Adrenal gland (tissue), 12 donors: ENCODE results near the gene MAGEH1. TPM values are rescaled to one million over a fixed set of nuclear protein-coding genes. Genes with fewer than 3 reads are reported as not detected.

ENCODE experiments used
- DNase-seq, 7 donors: peaks; one replicate each; pipeline ENCODE4 v3.0.0-alpha.2; 2019 to 2020
- H3K27ac ChIP-seq, 5 donors: fragments of 200-600 bp; sonication (generic) in 4 of 5; 1 replicate in 3 of 5; 2 replicates in 2 of 5; pipeline versions ENCODE4 v1.5.1 to v1.8.0; 2016 to 2020; ENCODE audit warnings: mild to moderate bottlenecking in 1 of 5
- H3K27me3 ChIP-seq: fragments of 200-600 bp; 2 replicates; pipeline ENCODE4 v1.8.0; 2021
- H3K36me3 ChIP-seq, 2 donors: fragments of 200-600 bp; replicated peaks in 1 of 2; 1 replicate in 1 of 2; 2 replicates in 1 of 2; pipeline versions ENCODE4 v1.5.1 to v1.8.0; 2018 to 2022
- H3K4me1 ChIP-seq, 2 donors: fragments of 200-600 bp; replicated peaks in 1 of 2; 1 replicate in 1 of 2; 2 replicates in 1 of 2; pipeline versions ENCODE4 v1.5.1 to v1.8.0; 2018 to 2021
- H3K4me3 ChIP-seq, 4 donors: fragments of 200-600 bp; sonication (generic) in 3 of 4; one replicate each; pipeline ENCODE4 v1.5.1; 2016 to 2018
- H3K9me3 ChIP-seq, 3 donors: fragments of 200-600 bp; sonication (generic) in 1 of 3; replicated peaks in 1 of 3; 1 replicate in 2 of 3; 2 replicates in 1 of 3; pipeline versions ENCODE4 v1.5.1 to v1.8.0; 2016 to 2021
- POLR2A ChIP-seq, 2 donors: fragments of 450-650 bp; IDR thresholded peaks; one replicate each; pipeline ENCODE4 v1.6.1; 2017; ENCODE audit warnings: antibody characterized with exemption in 2 of 2, mild to moderate bottlenecking in 2 of 2, moderate library complexity in 1 of 2
- WGBS, 4 donors: extraction: QIAGEN DNeasy Blood & Tissue Kit in 2 of 4; methylation state at CpG; one replicate each; pipeline versions ENCODE4 v1.1.5 to v1.1.7; 2013 to 2017; 5-methylcytosine and 5-hydroxymethylcytosine counted together
- intact Hi-C, 2 donors: fragments of 100-400 bp; cut with DNase I; formaldehyde crosslinking; loops; one replicate each; pipeline versions ENCODE4 v1.14.1 to v1.15.0; 2022 to 2023
- polyA plus RNA-seq, 3 donors: library from polyadenylated mRNA; stranded (reverse); fragments of 200-250 nt in 2 of 3; fragments of 350-450 nt in 1 of 3; fragmentation: Illumina TruSeq in 1 of 3; extraction: RNeasy Lipid Tissue Mini Kit (QIAGEN cat#74804) in 1 of 3; gene quantifications; one replicate each; pipeline ENCODE4 v1.2.3, GENCODE V29; 2013 to 2014
- total RNA-seq, 9 donors: library from RNA; depleted of rRNA in 4 of 9; stranded (reverse); fragments of >200 nt in 4 of 9; fragments of 120-200 nt in 1 of 9; fragmentation: NEBNext Ultra II Directional in 1 of 9; extraction: Animal tissue kit (Norgen Biotek cat#: 25700) in 1 of 9; gene quantifications; one replicate each; pipeline versions ENCODE4 v1.1.0 to v1.2.4, GENCODE V29; 2013 to 2023
- TF ChIP-seq, protein P1 (sequence below), 6 experiments: fragments of 450-650 bp in 4 of 6; fragments of 200-600 bp in 2 of 6; sonication (generic) in 1 of 6; IDR thresholded peaks; 1 replicate in 5 of 6; 2 replicates in 1 of 6; pipeline versions ENCODE4 v1.5.1 to v1.8.0; 2016 to 2021; ENCODE audit warnings: antibody characterized with exemption in 6 of 6, mild to moderate bottlenecking in 2 of 6, moderate library complexity in 1 of 6
- donor health status: healthy with polysubstance abuse.
- donor health status: Bipolar disorder and iron deficiency.
- donor health status: DM: yes; HTN: yes; CAD: no.
- donor health status: DM: no; HTN: no; CAD: no.
- donor health status: DM: no; HTN: no; CAD: no.
- donor health status: DM: yes; HTN: yes; CAD: no.

MAGEH1 gene
- total and polyA plus RNA-seq, 12 donors: 8.4 to 193 (median 25.7) TPM

DNA sequence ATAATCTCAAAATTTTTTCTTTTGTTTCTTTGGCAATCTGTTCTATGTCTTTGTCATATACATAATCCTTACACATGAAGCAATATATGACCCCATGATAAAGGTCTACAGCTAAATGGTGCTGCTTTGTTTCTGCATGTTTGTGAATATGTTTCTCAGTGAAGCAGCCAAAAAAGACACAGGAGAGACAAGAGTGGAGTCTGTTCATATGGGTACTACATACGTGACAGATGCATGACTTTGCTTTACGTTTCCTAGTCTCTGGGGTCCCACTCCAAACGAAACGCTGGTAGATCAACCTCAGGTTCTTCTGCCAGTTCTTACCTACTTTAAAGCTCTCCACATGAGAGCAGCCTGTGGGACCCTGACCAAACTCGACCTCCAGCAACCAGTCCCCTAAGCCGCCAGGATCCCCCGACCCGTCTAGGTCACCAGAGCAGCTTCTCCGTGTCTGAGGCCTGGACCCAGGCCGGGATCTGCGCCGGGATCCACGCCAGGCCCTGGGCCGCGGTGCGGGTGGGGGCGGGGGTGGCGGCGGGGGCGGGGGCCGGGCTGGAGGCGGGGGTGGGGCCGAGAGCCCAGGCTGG, 36.2 kb downstream of the MAGEH1 start:
- H3K9me3 ChIP-seq: no peaks in the 10 kb centered on the region
- TF ChIP-seq, protein P1, sequence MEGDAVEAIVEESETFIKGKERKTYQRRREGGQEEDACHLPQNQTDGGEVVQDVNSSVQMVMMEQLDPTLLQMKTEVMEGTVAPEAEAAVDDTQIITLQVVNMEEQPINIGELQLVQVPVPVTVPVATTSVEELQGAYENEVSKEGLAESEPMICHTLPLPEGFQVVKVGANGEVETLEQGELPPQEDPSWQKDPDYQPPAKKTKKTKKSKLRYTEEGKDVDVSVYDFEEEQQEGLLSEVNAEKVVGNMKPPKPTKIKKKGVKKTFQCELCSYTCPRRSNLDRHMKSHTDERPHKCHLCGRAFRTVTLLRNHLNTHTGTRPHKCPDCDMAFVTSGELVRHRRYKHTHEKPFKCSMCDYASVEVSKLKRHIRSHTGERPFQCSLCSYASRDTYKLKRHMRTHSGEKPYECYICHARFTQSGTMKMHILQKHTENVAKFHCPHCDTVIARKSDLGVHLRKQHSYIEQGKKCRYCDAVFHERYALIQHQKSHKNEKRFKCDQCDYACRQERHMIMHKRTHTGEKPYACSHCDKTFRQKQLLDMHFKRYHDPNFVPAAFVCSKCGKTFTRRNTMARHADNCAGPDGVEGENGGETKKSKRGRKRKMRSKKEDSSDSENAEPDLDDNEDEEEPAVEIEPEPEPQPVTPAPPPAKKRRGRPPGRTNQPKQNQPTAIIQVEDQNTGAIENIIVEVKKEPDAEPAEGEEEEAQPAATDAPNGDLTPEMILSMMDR (IDR thresholded peaks at IDR 0.05): no peak
- no peak for TF ChIP-seq POLR2A (IDR thresholded peaks at IDR 0.05)
- H3K4me1 ChIP-seq: no peaks in the 10 kb centered on the region
- intact Hi-C loops: no loop called here
- no peak for DNase-seq
- H3K4me3 ChIP-seq: peak overlapping the region in 1 of 4 donors; percentile 44
- peak overlapping the region in 3 of 5 donors; percentile 78 to 98 (median 95) for H3K27ac ChIP-seq
- WGBS, 4 donors: 10 to 33% (median 31%) methylated on average over 8 to 22 of the region's 23 CpGs; no CpG with 5 or more reads in 1 of the 4 donors
- H3K27me3 ChIP-seq: peaks cover 5% of the 10 kb centered on the region
- H3K36me3 ChIP-seq: no peaks in the 10 kb centered on the region

DNA sequence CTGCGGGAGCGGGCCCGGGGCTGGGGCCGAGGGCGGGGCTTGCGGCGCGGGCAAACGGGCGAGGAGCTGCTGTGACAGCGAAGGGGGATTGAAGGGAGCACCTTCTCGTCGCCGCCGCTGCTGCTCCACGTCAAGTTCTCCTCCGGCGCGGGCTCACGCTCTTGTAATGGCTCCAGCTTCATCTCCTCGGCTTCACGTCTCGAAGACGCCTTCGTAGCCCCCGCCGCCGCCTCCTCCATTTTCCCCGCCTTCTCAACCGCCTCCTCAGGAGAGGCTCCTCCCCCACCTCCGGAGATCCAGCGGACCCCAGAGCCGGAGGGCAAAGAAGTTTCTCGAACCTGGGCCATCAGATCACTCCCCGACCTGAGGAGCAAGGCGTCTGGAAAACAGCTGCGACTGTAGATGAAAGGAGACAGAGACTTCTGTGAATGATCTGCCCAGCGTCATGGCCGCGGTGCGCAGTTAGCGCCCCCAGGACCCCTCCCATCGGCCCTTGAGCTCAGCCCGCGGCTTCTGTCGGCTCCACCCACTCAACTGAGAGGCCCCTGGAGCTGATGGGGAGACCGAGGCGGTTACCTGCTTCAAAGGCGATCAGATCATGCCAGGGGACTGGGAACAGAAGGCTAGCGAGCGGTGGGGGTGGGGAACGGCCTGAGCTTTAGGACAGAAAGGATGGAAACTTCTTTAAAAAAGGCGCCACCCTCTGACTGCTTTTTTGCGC, 36.8 kb downstream of the MAGEH1 start:
- intact Hi-C loops: no loop called here
- H3K36me3 ChIP-seq: no peaks in the 10 kb centered on the region
- WGBS, 4 donors: 0 to 36% (median 13%) methylated on average over 20 to 54 of the region's 54 CpGs
- H3K4me1 ChIP-seq: no peaks in the 10 kb centered on the region
- TF ChIP-seq POLR2A (IDR thresholded peaks at IDR 0.05): peak; percentile 27 to 56
- TF ChIP-seq, protein P1 (IDR thresholded peaks at IDR 0.05): no peak
- peak overlapping the region in 3 of 4 donors; percentile 44 to 51 (median 46) for H3K4me3 ChIP-seq
- H3K27ac ChIP-seq: peak overlapping the region; percentile 78 to 98 (median 93)
- DNase-seq: peak; percentile 75 to 90 (median 79)
- peaks cover 5% of the 10 kb centered on the region for H3K27me3 ChIP-seq
- H3K9me3 ChIP-seq: no peaks in the 10 kb centered on the region

DNA sequence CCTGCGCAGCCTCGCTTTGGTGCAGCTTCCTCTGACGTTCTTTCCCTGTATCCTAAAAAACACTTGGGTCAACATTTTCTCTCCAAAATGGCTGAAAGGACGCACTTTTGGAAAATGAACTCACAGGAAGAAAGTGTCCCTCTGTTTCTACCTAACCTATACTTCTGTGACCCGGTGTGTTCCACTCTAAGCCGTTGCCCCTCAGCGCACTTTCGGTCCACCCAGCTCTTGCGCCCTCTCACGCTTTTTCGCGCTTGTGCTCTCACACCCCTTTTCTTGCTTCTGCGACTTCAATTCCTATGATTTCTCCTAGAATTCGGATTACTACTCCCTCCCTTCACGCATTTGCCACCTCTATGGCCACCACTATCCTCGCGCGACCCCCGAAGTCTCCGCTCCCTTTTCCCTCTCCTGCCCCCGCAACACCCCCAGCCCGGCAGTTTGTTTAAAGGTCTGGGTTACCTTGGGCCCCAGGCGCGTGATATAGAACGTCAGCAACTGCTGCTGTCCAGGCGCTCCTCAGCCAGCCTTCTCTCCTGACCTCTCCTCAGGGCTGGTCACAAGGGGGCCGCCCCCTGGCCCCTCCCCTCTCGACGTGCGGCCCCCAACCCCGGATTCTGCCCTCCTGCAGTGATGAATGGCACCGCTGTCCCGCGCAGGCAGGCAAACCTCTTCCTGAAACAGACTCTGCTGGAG, 37.5 kb downstream of the MAGEH1 start, which contains the start of gene USP51:
Gene USP51, minus strand, starts transcription at position 535 of the 696 bp plus-strand sequence. CDS start 909 bp downstream, outside the sequence.
- H3K9me3 ChIP-seq: no peaks in the 10 kb centered on the region
- H3K27ac ChIP-seq: peak within 1 kb of the TSS; percentile 78 to 98 (median 93)
- intact Hi-C loops: no loop called here
- peaks cover 5% of the 10 kb centered on the region for H3K27me3 ChIP-seq
- peak; percentile 71 to 83 (median 81) for DNase-seq
- peak within 1 kb of the TSS in 3 of 4 donors; percentile 44 to 51 (median 46) for H3K4me3 ChIP-seq
- TF ChIP-seq, protein P1 (IDR thresholded peaks at IDR 0.05): no peak
- peak in 1 of 2 donors; percentile 57 for TF ChIP-seq POLR2A (IDR thresholded peaks at IDR 0.05)
- no peaks in the 10 kb centered on the region for H3K36me3 ChIP-seq
- 1 to 40% (median 16%) methylated on average over 25 to 34 of the region's 34 CpGs for WGBS, 4 donors
- H3K4me1 ChIP-seq: no peaks in the 10 kb centered on the region

DNA sequence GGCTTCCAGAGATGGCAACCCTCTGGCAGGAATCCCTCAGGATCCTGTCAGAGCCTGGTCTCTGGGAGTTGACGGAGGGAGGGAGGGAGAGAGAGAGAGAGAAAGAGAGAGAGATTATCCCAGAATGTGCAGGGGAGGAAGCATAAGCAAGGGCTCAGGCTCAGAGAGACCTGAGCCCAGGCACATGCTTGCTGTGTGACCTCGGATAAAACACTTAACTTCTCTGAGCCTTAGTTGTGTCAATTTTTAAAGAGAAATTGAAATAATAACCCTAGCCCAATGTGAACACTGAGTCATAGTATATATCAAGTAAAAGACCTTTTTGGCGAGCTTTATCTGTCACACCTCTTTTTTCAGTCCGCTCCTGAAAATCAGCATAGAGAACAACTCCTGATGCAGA, 38.2 kb downstream of the MAGEH1 start:
- no peaks in the 10 kb centered on the region for H3K9me3 ChIP-seq
- H3K27me3 ChIP-seq: peaks cover 5% of the 10 kb centered on the region
- WGBS, 4 donors: 31 to 60% (median 42%) methylated on average over 4 of the region's 4 CpGs
- no peak for DNase-seq
- H3K27ac ChIP-seq: peak overlapping the region; percentile 78 to 98 (median 93)
- H3K4me3 ChIP-seq: peak overlapping the region in 1 of 4 donors; percentile 44
- no peak for TF ChIP-seq POLR2A (IDR thresholded peaks at IDR 0.05)
- TF ChIP-seq, protein P1 (IDR thresholded peaks at IDR 0.05): no peak
- no peaks in the 10 kb centered on the region for H3K36me3 ChIP-seq
- H3K4me1 ChIP-seq: no peaks in the 10 kb centered on the region
- intact Hi-C loops: no loop called here
